GM12878 (cell line): Measurements from ENCODE around the gene LRCH2. TPM values are rescaled to one million over a fixed set of nuclear protein-coding genes. Genes with fewer than 3 reads are reported as not detected.

Experiments
- ATAC-seq: fragments of 200-7000 bp; cut with Tn5 transposase; 3 replicates; pipeline ENCODE4 v1.9.1; 2020; ENCODE audit warnings: mild to moderate bottlenecking, moderate library complexity
- BruUV-seq: library from RNA; stranded (reverse); fragments of 400-500 nt; replicated peaks from 2 replicates; lab custom pipeline; 2021; lab: Mats Ljungman, UMichigan
- CTCF ChIA-PET: fragments of 300-600 bp; sonication (Branson Sonifier 250); formaldehyde crosslinking; extraction: SDS; loops from one replicate; lab custom pipeline; 2021; ENCODE audit warnings: inconsistent platforms; lab: Yijun Ruan, JAX
- POLR2A ChIA-PET: fragments of 350-600 bp; formaldehyde crosslinking; extraction: SDS; loops from one replicate; lab custom pipeline; 2021; ENCODE audit warnings: inconsistent platforms; lab: Charles Lee
- RAD21 ChIA-PET: fragments of 300-600 bp; sonication (Branson Sonifier 250); formaldehyde crosslinking; loops from one replicate; lab custom pipeline; 2023; ENCODE audit warnings: antibody characterized with exemption; ENCODE audit not compliant: unreplicated experiment; lab: Charles Lee
- SMC1A ChIA-PET: fragments of 300-600 bp; sonication (Branson Sonifier 250); formaldehyde crosslinking; loops from one replicate; lab custom pipeline; 2023; ENCODE audit not compliant: unreplicated experiment, uncharacterized antibody; lab: Charles Lee
- DNase-seq: peaks from one replicate; pipeline ENCODE4 v3.0.0-alpha.2; 2011; ENCODE audit warnings: low read depth, low spot score
- FAIRE-seq: peaks from 3 replicates; lab custom pipeline; 2011; peaks lifted over from hg19 to GRCh38; lab: Jason Lieb, UNC
- H2AFZ ChIP-seq: 2 replicates; pipeline ENCODE4 v1.6.0; 2011; ENCODE audit warnings: low read depth, low read length, control low read depth; ENCODE audit not compliant: control insufficient read depth
- H3K27ac ChIP-seq: 2 replicates; pipeline ENCODE4 v1.5.1; 2011; ENCODE audit warnings: control low read depth; ENCODE audit not compliant: control insufficient read depth, insufficient read depth
- H3K27me3 ChIP-seq, 2 experiments: replicated peaks in 1 of 2; 2 replicates each; pipeline versions ENCODE4 v1.6.0 to v1.6.1; 2011; ENCODE audit warnings: low read length in 1 of 2; ENCODE audit not compliant: control insufficient read depth in 2 of 2, insufficient read depth in 2 of 2
- H3K36me3 ChIP-seq, 2 experiments: 2 replicates each; pipeline ENCODE4 v1.5.1; 2011; ENCODE audit warnings: low read length in 1 of 2; ENCODE audit not compliant: control insufficient read depth in 2 of 2, insufficient read depth in 2 of 2
- H3K4me1 ChIP-seq: 2 replicates; pipeline ENCODE4 v1.6.1; 2011; ENCODE audit warnings: mild to moderate bottlenecking, low read length, moderate library complexity, mixed read lengths; ENCODE audit not compliant: control insufficient read depth, insufficient read depth
- H3K4me2 ChIP-seq: 2 replicates; pipeline ENCODE4 v1.6.0; 2011; ENCODE audit warnings: control low read depth; ENCODE audit not compliant: control insufficient read depth, insufficient read depth
- H3K4me3 ChIP-seq: fragments of 200-600 bp; sonication (generic); 2 replicates; pipeline ENCODE4 v1.5.1; 2016
- H3K79me2 ChIP-seq: 2 replicates; pipeline ENCODE4 v1.6.0; 2011; ENCODE audit warnings: low read length; ENCODE audit not compliant: control insufficient read depth, insufficient read depth
- H3K9ac ChIP-seq: 2 replicates; pipeline ENCODE4 v1.8.0; 2011; ENCODE audit warnings: low read length, control low read depth, mixed read lengths; ENCODE audit not compliant: control insufficient read depth, insufficient read depth
- H3K9me3 ChIP-seq: replicated peaks from 3 replicates; pipeline ENCODE4 v1.5.1; 2011; ENCODE audit warnings: mild to moderate bottlenecking, low read length; ENCODE audit not compliant: control insufficient read depth, insufficient read depth
- H4K20me1 ChIP-seq: 2 replicates; pipeline ENCODE4 v1.6.0; 2011; ENCODE audit not compliant: control insufficient read depth, insufficient read depth
- BCL11A ChIP-seq: IDR thresholded peaks from 2 replicates; pipeline ENCODE4 v1.6.1; 2011; ENCODE audit warnings: low read depth, low read length
- MEF2A ChIP-seq: IDR thresholded peaks from 2 replicates; pipeline ENCODE4 v1.6.1; 2011; ENCODE audit warnings: low read depth, mild to moderate bottlenecking, low read length, moderate library complexity; ENCODE audit not compliant: insufficient read depth
- NRF1 ChIP-seq: conservative IDR thresholded peaks from 2 replicates; pipeline ENCODE4 v1.6.1; 2011; ENCODE audit warnings: mild to moderate bottlenecking, low read depth, low read length, improper control_type of control experiment
- POLR2AphosphoS5 ChIP-seq: IDR thresholded peaks from 2 replicates; pipeline ENCODE4 v1.6.1; 2011; ENCODE audit warnings: mild to moderate bottlenecking, low read length, inconsistent platforms
- SMARCA5 ChIP-seq: fragments of 450-650 bp; IDR thresholded peaks from 2 replicates; pipeline ENCODE4 v1.6.1; 2017; ENCODE audit warnings: mild to moderate bottlenecking
- SP1 ChIP-seq: IDR thresholded peaks from one replicate; pipeline ENCODE4 v1.6.1; 2011; ENCODE audit warnings: low read depth, low read length
- STAT1 ChIP-seq: fragments of 450-650 bp; conservative IDR thresholded peaks from 2 replicates; pipeline ENCODE4 v1.6.1; 2014; ENCODE audit warnings: antibody characterized with exemption, mild to moderate bottlenecking
- SUZ12 ChIP-seq: fragments of 200-600 bp; sonication (generic); IDR thresholded peaks from one replicate; pipeline ENCODE4 v1.6.1; 2018; ENCODE audit warnings: antibody characterized with exemption, mild to moderate bottlenecking; ENCODE audit not compliant: unreplicated experiment
- ZBED1 ChIP-seq: IDR thresholded peaks from 2 replicates; pipeline ENCODE4 v1.6.1; 2016; ENCODE audit warnings: borderline replicate concordance
- ZNF24 ChIP-seq: fragments of 450-650 bp; IDR thresholded peaks from 2 replicates; pipeline ENCODE4 v1.6.1; 2017; ENCODE audit warnings: antibody characterized with exemption, mild to moderate bottlenecking
- WGBS: methylation state at CpG from one replicate; pipeline ENCODE4 v1.1.6; 2016; ENCODE audit warnings: low lambda C conversion rate; ENCODE audit not compliant: insufficient replicate concordance, insufficient coverage; ENCODE audit errors: missing lambda C conversion rate; 5-methylcytosine and 5-hydroxymethylcytosine counted together
- in situ Hi-C: fragments of 300-500 bp; cut with MboI; formaldehyde crosslinking; loops from 9 replicates; pipeline ENCODE4 v1.14.3; 2018; ENCODE audit warnings: mixed read lengths
- intact Hi-C: fragments of 100-400 bp; cut with micrococcal nuclease; formaldehyde crosslinking; loops from one replicate; pipeline ENCODE4 v1.14.2; 2022; ENCODE audit not compliant: unreplicated experiment
- polyA plus RNA-seq, 11 experiments: library from polyadenylated mRNA; depleted of rRNA in 4 of 11; unstranded in 6 of 11; stranded (reverse) in 5 of 11; fragments of >200 nt; fragmentation: Nextera tagmentation in 4 of 11; fragmentation: Illumina TruSeq in 1 of 11; extraction: Ambion mirVana in 4 of 11; extraction: Trizol in 1 of 11; gene quantifications; 1 replicate in 1 of 11; 2 replicates in 10 of 11; pipeline versions ENCODE4 v1.2.1 to v1.2.3, GENCODE V29; 2011 to 2016; ENCODE audit warnings: inconsistent platforms in 2 of 11, missing spikeins in 2 of 11, low read depth in 1 of 11
- total RNA-seq, 4 experiments: library from RNA; depleted of rRNA in 3 of 4; stranded (reverse); fragments of >200 nt in 3 of 4; fragmentation: Illumina TruSeq in 1 of 4; extraction: Trizol in 1 of 4; gene quantifications; 2 replicates each; pipeline versions ENCODE4 v1.2.1 to v1.2.3, GENCODE V29; 2013 to 2021
- TF ChIP-seq, protein P1 (sequence below): fragments of 450-650 bp; IDR thresholded peaks from 2 replicates; pipeline ENCODE4 v1.6.1; 2017; ENCODE audit warnings: mild to moderate bottlenecking, moderate library complexity
- TF ChIP-seq, protein P2 (sequence below): IDR thresholded peaks from 2 replicates; pipeline ENCODE4 v1.6.1; 2012; ENCODE audit warnings: low read depth, low read length, improper control_type of control experiment
- TF ChIP-seq, protein P3 (sequence below): fragments of 450-650 bp; IDR thresholded peaks from 2 replicates; pipeline ENCODE4 v1.6.1; 2016; ENCODE audit warnings: mild to moderate bottlenecking

Gene LRCH2
- total and polyA plus RNA-seq, 10 of the 15 experiments (the other 5 are each of a cell fraction or from before 2014, with no cell fraction given), result 0.01 to 0.10 (median 0.03) TPM; not detected in 7

DNA sequence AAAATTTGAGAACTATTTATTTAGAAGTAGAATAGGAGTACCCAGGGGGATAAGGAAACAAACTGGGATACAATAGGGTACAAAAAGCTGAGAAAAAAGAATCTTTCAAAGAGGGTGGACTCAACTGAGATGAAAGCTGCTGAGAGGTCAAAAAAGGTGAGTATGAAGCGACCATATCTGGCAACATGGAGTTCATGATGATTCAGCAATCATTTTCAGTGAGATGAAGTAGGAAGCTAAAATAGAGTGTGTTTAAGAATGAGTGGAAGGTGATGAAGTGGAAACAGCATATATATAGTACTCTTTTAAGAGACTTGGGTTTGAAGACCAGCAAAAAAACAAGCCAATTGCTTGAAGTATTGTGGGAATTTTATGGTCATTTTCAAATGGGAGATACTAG lies 144.5 kb downstream of the LRCH2 start (continued):
- TF ChIP-seq, protein P1, sequence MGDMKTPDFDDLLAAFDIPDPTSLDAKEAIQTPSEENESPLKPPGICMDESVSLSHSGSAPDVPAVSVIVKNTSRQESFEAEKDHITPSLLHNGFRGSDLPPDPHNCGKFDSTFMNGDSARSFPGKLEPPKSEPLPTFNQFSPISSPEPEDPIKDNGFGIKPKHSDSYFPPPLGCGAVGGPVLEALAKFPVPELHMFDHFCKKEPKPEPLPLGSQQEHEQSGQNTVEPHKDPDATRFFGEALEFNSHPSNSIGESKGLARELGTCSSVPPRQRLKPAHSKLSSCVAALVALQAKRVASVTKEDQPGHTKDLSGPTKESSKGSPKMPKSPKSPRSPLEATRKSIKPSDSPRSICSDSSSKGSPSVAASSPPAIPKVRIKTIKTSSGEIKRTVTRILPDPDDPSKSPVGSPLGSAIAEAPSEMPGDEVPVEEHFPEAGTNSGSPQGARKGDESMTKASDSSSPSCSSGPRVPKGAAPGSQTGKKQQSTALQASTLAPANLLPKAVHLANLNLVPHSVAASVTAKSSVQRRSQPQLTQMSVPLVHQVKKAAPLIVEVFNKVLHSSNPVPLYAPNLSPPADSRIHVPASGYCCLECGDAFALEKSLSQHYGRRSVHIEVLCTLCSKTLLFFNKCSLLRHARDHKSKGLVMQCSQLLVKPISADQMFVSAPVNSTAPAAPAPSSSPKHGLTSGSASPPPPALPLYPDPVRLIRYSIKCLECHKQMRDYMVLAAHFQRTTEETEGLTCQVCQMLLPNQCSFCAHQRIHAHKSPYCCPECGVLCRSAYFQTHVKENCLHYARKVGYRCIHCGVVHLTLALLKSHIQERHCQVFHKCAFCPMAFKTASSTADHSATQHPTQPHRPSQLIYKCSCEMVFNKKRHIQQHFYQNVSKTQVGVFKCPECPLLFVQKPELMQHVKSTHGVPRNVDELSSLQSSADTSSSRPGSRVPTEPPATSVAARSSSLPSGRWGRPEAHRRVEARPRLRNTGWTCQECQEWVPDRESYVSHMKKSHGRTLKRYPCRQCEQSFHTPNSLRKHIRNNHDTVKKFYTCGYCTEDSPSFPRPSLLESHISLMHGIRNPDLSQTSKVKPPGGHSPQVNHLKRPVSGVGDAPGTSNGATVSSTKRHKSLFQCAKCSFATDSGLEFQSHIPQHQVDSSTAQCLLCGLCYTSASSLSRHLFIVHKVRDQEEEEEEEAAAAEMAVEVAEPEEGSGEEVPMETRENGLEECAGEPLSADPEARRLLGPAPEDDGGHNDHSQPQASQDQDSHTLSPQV, result no peak
- TF ChIP-seq ZNF24 (no peak), MEF2A (no peak), STAT1 (no peak)

DNA sequence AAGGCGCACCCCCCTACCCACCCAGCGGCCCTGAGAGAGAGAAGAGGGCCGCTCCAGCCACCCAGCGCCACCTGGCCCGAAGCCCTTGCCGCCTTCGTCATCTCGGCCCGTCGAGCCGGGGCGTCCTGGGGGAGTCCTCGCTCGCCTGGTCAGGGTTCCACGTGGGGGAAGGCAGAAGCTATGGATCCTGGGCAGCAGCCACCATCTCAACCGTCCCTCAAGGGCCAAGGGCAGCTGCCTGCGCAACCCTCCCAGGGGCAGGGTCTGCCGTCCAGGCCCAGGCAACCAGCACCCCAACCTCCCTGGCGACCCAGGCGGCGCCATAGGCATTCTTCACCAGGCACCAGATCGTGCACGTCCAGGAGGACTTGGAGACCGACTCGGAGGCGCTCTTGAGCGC lies 165.0 kb downstream of the LRCH2 start:
- no peak overlapping the region for H2AFZ ChIP-seq
- DNase-seq (no peak), FAIRE-seq (no peak), ATAC-seq (no peak)
- H3K4me2 ChIP-seq, result no peak overlapping the region
- H3K4me3 ChIP-seq, result no peak overlapping the region
- POLR2A ChIA-PET, result no interaction called here
- WGBS, result 25% methylated on average over 27 of the region's 27 CpGs
- no peaks in the 10 kb centered on the region for H3K36me3 ChIP-seq
- H3K9ac ChIP-seq, result no peak overlapping the region
- CTCF ChIA-PET, result interaction anchor here (1.1 kb wide), 1 partner anchor 28 kb away, joined by 3 read pairs; no protein-coding TSS in a partner anchor
- no peaks in the 10 kb centered on the region; the same call in 2 of the 3 replicates for H3K9me3 ChIP-seq
- no peaks in the 10 kb centered on the region for H3K27me3 ChIP-seq
- BruUV-seq, result no TSS peak
- no peak overlapping the region for H3K27ac ChIP-seq
- no peak for TF ChIP-seq BCL11A
- TF ChIP-seq, protein P2, sequence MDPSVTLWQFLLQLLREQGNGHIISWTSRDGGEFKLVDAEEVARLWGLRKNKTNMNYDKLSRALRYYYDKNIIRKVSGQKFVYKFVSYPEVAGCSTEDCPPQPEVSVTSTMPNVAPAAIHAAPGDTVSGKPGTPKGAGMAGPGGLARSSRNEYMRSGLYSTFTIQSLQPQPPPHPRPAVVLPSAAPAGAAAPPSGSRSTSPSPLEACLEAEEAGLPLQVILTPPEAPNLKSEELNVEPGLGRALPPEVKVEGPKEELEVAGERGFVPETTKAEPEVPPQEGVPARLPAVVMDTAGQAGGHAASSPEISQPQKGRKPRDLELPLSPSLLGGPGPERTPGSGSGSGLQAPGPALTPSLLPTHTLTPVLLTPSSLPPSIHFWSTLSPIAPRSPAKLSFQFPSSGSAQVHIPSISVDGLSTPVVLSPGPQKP, result no peak
- TF ChIP-seq, protein P3, sequence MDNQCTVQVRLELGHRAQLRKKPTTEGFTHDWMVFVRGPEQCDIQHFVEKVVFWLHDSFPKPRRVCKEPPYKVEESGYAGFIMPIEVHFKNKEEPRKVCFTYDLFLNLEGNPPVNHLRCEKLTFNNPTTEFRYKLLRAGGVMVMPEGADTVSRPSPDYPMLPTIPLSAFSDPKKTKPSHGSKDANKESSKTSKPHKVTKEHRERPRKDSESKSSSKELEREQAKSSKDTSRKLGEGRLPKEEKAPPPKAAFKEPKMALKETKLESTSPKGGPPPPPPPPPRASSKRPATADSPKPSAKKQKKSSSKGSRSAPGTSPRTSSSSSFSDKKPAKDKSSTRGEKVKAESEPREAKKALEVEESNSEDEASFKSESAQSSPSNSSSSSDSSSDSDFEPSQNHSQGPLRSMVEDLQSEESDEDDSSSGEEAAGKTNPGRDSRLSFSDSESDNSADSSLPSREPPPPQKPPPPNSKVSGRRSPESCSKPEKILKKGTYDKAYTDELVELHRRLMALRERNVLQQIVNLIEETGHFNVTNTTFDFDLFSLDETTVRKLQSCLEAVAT, result no peak
- TF ChIP-seq ZBED1, result no peak
- TF ChIP-seq NRF1, result no peak
- no peak for TF ChIP-seq POLR2AphosphoS5
- TF ChIP-seq SP1, result no peak
- no peak for TF ChIP-seq SMARCA5
- TF ChIP-seq SUZ12, result no peak
- SMC1A ChIA-PET, result no interaction called here
- H3K4me1 ChIP-seq, result no peaks in the 10 kb centered on the region
- H4K20me1 ChIP-seq, result no peaks in the 10 kb centered on the region
- no peaks in the 10 kb centered on the region for H3K79me2 ChIP-seq
- intact Hi-C loops (no loop called here), in situ Hi-C loops (no loop called here)
- RAD21 ChIA-PET, result no interaction called here
